Measurements from ENCODE around the gene OR1I1.

Gene OR1I1, protein sequence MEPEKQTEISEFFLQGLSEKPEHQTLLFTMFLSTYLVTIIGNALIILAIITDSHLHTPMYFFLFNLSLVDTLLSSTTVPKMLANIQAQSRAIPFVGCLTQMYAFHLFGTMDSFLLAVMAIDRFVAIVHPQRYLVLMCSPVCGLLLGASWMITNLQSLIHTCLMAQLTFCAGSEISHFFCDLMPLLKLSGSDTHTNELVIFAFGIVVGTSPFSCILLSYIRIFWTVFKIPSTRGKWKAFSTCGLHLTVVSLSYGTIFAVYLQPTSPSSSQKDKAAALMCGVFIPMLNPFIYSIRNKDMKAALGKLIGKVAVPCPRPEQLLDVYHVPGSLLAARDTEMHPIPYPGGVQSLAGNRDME

DNA sequence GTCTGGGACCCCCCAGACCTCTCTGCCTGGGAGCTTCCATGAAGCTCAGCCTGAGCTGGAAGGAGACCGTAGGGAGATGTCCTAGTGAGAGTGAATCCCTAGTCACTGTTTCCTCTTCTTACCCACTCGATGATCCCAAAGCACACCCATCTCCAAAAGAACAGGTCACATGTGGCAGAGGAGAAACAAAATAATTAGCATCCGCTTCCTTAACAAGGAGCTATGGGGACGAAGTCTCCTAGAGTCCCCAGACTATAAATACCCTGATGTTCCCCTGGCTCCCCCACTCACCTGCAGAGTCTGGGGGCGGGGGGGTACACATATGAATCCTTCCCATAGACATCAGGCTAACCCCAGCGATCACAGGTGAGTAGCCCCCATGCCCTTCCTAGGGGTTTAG lies at the start of gene OR1I1:
TSS of gene OR1I1 (plus strand) at position 301 of the 400 bp plus-strand sequence. CDS start 4,855 bp downstream, outside the sequence.
- TF ChIP-seq, protein P1, sequence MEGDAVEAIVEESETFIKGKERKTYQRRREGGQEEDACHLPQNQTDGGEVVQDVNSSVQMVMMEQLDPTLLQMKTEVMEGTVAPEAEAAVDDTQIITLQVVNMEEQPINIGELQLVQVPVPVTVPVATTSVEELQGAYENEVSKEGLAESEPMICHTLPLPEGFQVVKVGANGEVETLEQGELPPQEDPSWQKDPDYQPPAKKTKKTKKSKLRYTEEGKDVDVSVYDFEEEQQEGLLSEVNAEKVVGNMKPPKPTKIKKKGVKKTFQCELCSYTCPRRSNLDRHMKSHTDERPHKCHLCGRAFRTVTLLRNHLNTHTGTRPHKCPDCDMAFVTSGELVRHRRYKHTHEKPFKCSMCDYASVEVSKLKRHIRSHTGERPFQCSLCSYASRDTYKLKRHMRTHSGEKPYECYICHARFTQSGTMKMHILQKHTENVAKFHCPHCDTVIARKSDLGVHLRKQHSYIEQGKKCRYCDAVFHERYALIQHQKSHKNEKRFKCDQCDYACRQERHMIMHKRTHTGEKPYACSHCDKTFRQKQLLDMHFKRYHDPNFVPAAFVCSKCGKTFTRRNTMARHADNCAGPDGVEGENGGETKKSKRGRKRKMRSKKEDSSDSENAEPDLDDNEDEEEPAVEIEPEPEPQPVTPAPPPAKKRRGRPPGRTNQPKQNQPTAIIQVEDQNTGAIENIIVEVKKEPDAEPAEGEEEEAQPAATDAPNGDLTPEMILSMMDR (IDR thresholded peaks at IDR 0.05) = no peak

DNA sequence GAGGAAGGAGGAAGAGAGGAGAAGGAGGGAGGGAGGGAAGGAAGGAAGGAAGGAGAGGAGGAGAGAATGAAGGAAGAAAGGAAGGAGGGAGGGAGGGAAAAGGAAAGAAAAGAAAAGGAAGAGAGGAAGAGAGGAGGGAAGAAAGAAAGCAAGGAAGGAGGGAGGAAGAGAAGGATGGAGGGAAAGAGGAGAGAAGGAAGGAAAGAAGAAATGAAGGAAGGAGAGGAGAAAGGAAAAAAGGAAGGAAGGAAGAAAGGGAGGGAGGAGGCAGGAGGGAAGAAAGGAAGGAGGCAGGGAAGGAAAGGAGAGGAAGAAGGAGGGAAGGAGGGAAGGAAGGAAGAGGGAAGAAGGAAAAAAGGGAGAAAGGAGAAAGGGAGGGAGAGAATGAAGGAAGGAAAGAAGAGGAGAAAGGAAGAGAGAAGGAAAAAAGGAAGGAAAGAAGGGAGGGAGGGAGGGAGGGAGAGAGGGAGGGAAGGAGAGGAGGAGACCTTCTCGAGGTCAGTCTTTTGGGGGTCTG lies 46.2 kb upstream of the OR1I1 start:
- TF ChIP-seq, protein P1 (IDR thresholded peaks at IDR 0.05) = no peak

DNA sequence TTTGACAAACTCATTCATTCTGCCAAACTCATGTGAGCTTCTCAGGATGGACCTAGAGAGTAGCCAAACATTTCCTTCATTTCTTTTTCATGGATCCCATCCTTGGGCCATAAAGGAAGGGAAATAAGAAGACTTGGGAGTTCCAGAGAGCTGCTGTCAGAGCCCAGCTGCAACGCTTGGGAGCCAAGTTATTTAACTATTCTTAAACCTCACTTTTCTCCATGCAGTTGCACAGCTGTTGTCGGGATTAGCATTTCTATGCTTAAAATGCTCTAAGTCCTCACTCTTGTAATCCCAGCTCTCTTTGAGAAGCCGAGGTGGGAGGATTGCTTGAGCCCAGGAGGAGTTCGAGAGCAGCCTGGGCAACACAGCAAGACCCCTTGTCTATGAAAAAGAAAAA lies 44.4 kb upstream of the OR1I1 start:
- TF ChIP-seq, protein P1 (IDR thresholded peaks at IDR 0.05) = no peak

DNA sequence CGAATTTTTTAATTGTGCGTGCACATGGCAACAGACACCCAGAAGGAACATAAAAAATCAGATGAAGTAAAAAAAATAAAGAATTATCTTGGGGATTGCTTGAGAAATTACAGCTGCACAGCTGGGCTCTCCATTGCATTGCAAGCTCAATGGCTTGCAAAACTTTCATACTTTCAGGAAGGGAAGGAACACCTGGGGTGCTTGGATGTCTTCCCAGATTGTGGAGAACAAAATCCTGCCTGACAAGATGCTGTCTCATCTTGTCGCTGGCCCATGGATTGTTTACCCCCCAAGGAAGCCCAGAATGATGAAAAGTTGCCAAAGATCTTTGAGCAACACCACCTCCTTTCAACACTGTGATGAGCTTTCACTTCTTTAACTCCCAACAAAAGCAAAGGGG lies 43.7 kb upstream of the OR1I1 start:
- TF ChIP-seq, protein P1 (IDR thresholded peaks at IDR 0.05) = no peak

DNA sequence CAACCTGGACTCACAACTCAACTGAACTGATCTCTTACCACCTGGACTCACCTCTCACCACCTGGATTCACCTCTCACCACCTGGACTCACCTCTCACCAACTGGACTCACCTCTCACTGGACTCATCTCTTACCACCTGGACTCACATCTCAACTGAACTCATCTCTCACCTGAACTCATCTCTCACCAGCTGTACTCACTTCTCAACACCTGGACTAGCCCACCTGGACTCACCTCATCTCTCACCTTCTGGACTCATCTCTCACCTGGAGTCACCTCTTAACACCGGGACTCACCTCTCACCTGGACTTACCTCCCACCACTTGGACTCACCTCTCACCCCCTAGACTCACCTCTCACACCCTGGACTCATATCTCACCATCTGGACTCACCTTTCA lies 40.0 kb upstream of the OR1I1 start:
- TF ChIP-seq, protein P1 (IDR thresholded peaks at IDR 0.05) = no peak

DNA sequence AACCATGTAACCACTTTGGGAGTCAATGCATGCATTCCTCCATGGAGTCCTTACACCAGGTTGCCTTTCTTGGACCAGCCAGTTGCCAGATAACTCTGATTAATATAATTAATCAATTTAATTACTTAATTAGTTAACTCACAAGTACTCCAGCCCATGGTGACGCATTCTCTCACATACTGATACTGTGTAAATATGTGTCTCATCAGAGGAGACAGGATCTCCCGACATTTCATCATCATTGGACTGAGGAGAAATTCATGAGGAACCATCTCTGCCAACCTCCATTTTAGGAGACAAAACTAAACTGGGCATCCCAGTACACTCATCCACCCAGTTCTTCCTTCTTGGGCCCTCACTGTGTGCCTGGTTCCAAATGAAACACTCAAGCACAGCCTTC lies 39.2 kb upstream of the OR1I1 start:
- TF ChIP-seq, protein P1 (IDR thresholded peaks at IDR 0.05) = no peak

DNA sequence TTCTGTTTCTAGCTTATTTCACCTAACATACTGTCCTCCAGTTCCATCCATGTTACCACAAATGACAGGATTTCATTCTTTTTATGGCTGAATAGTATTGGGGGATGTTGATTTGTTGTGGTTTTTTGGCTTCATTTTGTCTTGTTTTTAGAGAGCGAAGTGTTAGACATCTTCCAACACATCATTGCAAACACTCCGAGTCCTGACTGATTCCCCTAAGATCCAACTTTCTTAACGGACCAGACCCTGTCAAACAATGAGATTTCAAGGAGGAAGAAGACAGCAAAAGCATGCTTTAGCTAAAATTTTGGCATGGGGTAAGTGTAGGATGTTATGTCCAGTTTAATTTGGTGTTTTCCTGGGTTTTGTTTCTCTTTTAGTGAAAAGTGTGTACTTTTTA lies 36.5 kb upstream of the OR1I1 start:
- TF ChIP-seq, protein P1 (IDR thresholded peaks at IDR 0.05) = no peak

All from LNCAP (cell line).